Ovary (tissue), 3 donors: ENCODE results near the gene NRXN2.

Experiments
- CTCF ChIP-seq, 3 donors: fragments of 450-650 bp in 2 of 3; fragments of 200-600 bp in 1 of 3; IDR thresholded peaks; one replicate each; pipeline versions ENCODE4 v1.5.1 to v1.8.0; 2016 to 2022; ENCODE audit warnings: antibody characterized with exemption in 3 of 3, mild to moderate bottlenecking in 1 of 3
- POLR2A ChIP-seq: fragments of 450-650 bp; IDR thresholded peaks from one replicate; pipeline ENCODE4 v1.6.1; 2017; ENCODE audit warnings: antibody characterized with exemption, mild to moderate bottlenecking, moderate library complexity
- donor health status: DM: no; HTN: no; CAD: no.

GRCh38 chr11:64741375-64742086, 18.5 kb upstream of the NRXN2 start:
- TF ChIP-seq POLR2A: no peak
- no peak for TF ChIP-seq CTCF (IDR thresholded peaks at IDR 0.05)
